ENCODE results near the gene SETD1A.
A peak's percentile ranks its signal among the peaks of the same experiment; 100 is the strongest.

The SETD1A gene

DNA sequence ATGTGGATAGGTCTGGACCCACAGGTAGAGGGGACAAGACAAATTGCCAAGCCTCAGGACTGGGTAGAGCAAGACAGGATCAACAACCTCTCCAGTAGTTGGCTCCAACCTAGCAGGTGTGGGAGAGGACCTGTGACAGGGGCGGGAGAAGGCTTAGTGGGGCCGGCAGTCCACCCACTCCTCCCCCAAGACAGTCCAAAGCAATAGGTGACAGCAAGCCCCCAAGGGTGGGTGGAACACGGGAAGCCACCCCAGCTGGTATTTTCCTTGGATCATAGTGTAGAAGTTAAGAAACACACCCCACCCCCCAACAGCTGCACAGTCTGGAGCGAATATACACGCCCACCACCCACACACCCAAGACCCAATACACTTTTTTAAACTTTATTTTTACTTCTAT is 71.7 kb downstream of the SETD1A start:
- no peak overlapping the region for H3K4me3 Mint-ChIP-seq
- H3K9me3 Mint-ChIP-seq, result no peaks in the 10 kb centered on the region
- H3K27ac Mint-ChIP-seq, result peak overlapping the region; percentile 45
- peaks cover 18% of the 10 kb centered on the region for H3K36me3 Mint-ChIP-seq (ENCODE audit: low read depth)
- H3K4me1 Mint-ChIP-seq (ENCODE audit: low read depth), result peaks cover 47% of the 10 kb centered on the region
- intact Hi-C loops (cut with micrococcal nuclease), result no loop called here
- H3K27me3 Mint-ChIP-seq, result no peaks in the 10 kb centered on the region

DNA sequence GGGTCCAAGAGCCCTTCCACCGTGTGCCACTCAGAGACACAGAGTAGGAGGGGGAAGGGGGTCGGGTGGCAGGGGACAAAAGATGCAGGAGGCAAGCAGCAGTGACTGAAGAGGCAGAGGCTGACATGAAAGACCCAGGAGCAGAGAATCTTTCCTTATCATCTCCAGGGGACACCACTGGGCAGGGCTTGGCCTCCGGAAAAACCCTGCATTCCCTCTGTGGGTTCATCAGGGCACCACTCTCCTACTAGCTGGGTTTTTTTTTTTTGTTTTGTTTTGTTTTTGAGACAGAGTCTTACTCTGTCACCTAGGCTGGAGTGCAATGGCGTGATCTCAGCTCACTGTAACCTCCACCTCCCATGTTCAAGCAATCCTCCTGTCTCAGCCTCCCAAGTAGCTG is 73.7 kb downstream of the SETD1A start:
- intact Hi-C loops (cut with micrococcal nuclease), result no loop called here

GRCh38 chr16:31032736-31033708 is 75.5 kb downstream of the SETD1A start, which contains the start of gene STX4:
STX4 (plus strand) TSS chr16:31033558; CDS start chr16:31033806, 248 bp downstream.
- Mint-ChIP-seq H3K36me3 (ENCODE audit: low read depth) (peaks cover 53% of the 10 kb centered on the region), H3K27me3 (no peaks in the 10 kb centered on the region), H3K4me1 (ENCODE audit: low read depth) (peaks cover 62% of the 10 kb centered on the region), H3K4me3 (peak within 1 kb of the TSS; percentile 98), H3K9me3 (no peaks in the 10 kb centered on the region), H3K27ac (peak within 1 kb of the TSS; percentile 99)
- intact Hi-C loops (cut with micrococcal nuclease), result loop anchor here (1.0 to 2.0 kb wide), 4 partner anchors 36 to 76 kb away; partner anchors contain the start of genes SETD1A, VKORC1, ZNF646 and ZNF668

More for the DNA sequence above, 73.7 kb downstream of the SETD1A start:
- H3K4me1 Mint-ChIP-seq (ENCODE audit: low read depth), result peaks cover 51% of the 10 kb centered on the region
- no peak overlapping the region for H3K4me3 Mint-ChIP-seq
- peaks cover 38% of the 10 kb centered on the region for H3K36me3 Mint-ChIP-seq (ENCODE audit: low read depth)
- peak overlapping the region; percentile 99 for H3K27ac Mint-ChIP-seq
- no peaks in the 10 kb centered on the region for H3K27me3 Mint-ChIP-seq
- H3K9me3 Mint-ChIP-seq, result no peaks in the 10 kb centered on the region

DNA sequence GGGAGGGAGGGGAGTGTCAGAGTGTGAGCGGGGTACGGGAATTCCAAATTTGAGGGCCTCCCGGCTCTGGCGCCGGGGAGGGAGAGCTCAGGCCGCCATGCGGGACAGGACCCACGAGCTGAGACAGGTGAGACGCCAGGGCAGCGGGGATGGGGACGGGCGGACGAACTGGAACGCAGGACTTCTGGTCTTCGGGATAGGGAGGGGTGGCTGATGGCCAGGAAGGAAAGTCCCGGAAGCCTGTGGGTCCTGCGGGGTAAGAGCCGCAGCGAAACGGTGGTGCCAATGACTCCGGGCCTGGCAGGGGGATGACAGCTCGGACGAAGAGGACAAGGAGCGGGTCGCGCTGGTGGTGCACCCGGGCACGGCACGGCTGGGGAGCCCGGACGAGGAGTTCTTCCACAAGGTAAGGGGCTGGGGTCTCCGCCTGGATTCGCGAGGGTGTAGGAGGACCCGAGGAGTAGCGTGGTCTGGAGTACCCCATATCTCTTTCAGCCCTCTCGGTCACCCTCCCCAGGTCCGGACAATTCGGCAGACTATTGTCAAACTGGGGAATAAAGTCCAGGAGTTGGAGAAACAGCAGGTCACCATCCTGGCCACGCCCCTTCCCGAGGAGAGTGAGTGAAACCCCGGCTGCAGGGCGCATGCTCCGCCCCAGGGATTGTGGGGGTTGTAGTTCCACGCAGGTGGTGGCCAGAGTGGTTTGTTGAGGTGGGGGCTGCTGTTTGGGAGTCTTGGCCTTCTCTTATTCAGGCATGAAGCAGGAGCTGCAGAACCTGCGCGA is 76.3 kb downstream of the SETD1A start:
- Mint-ChIP-seq H3K4me1 (ENCODE audit: low read depth) (peaks cover 62% of the 10 kb centered on the region), H3K36me3 (ENCODE audit: low read depth) (peaks cover 61% of the 10 kb centered on the region), H3K27ac (peak overlapping the region; percentile 99), H3K9me3 (no peaks in the 10 kb centered on the region), H3K27me3 (no peaks in the 10 kb centered on the region), H3K4me3 (peak overlapping the region; percentile 98)
- intact Hi-C loops (cut with micrococcal nuclease), result loop anchor here (1.0 to 2.0 kb wide), 4 partner anchors 37 to 77 kb away; partner anchors contain the start of genes SETD1A, VKORC1, ZNF646 and ZNF668

Data from dendritic cell treated with granulocyte-macrophage colony-stimulating factor and Interleukin-4, amounts not matched to agents 40 ng/mL and 50 ng/mL, for 4 days (primary cell).